M059J (cell line): ENCODE measurements around the gene UFD1. TPM values are rescaled to one million over a fixed set of nuclear protein-coding genes. Genes with fewer than 3 reads are reported as not detected.

ENCODE experiments used
- total RNA-seq: library from RNA; depleted of rRNA; stranded (reverse); fragments of >200 nt; shearing (Covaris generic); gene quantifications from 2 replicates; pipeline ENCODE4 v1.2.3, GENCODE V29; 2014; rRNA removed

The UFD1 gene
- total RNA-seq, 1 experiment from 2014 or later: 71.4 TPM

Other genes with a start within 250 kb of the UFD1 start
- 5.8 and 8.8 TPM in 2 replicates for gene CLTCL1, start 187.5 kb downstream of the UFD1 start, total RNA-seq
- gene HIRA, start 47.5 kb downstream of the UFD1 start, total RNA-seq: 17.1 and 21.5 TPM in 2 replicates
- 44.4 and 50.4 TPM in 2 replicates for gene MRPL40, start 46.6 kb downstream of the UFD1 start, total RNA-seq
- gene C22orf39, start 31.5 kb downstream of the UFD1 start, total RNA-seq: 24.2 and 29.6 TPM in 2 replicates
- gene CDC45, start 727 bp upstream of the UFD1 start, total RNA-seq: 26.1 and 32.2 TPM in 2 replicates
- gene CLDN5, start 45.2 kb upstream of the UFD1 start, total RNA-seq: not detected in 2 replicates
- 7.7 and 9.8 TPM in 2 replicates for gene SEPTIN5, start 235.3 kb upstream of the UFD1 start, total RNA-seq
- gene GP1BB, start 244.3 kb upstream of the UFD1 start, total RNA-seq: 0.27 and 1.5 TPM in 2 replicates